HG02588 (cell line): ENCODE measurements around the gene AP4E1.
"Not testable (repeated sequence)": the region's sequence is repeated elsewhere in the genome, so short reads cannot be mapped to it uniquely, and the experiment has no call there.

Source experiments
- ATAC-seq: cut with Tn5 transposase; IDR thresholded peaks from one replicate; pipeline ENCODE4 v1.9.1; 2021; ENCODE audit warnings: mild to moderate bottlenecking, moderate library complexity; ENCODE audit not compliant: unreplicated experiment

AP4E1 gene

DNA sequence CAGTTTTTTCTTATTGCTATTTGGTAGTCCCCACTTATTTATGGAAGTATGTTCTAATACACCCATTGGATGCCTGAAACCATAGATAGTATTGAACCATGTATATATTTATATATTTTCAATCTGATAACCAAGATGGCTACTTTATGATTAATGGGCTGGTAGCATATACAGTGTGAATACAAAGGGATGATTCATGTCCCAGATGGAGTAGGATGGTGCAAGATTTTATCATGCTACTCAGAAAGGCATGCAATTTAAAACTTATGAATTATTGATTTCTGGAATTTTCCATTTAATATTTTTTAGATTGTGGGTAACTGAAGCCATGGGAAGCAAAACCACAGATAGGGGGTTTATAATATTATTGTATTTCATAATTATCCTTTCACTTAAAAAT lies 35.2 kb downstream of the AP4E1 start:
- no peak for ATAC-seq

DNA sequence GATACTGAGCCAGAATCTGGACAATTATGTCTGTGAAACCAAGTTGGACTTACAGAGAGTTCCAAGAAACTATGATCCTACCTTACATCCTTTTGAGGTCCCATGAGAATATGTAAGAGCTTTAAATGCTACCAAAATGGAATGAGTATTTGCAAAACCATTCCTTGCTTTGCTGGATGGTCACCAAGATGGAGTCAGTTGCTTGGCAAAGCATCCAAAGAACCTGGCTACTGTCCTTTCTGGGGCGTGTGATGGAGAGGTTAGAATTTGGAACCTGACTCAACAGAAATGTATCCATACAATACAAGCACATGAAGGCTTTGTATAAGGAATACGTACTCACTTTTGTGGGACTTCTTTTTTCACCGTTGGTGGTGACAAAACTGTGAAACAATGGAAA lies 36.2 kb downstream of the AP4E1 start:
- no peak for ATAC-seq

DNA sequence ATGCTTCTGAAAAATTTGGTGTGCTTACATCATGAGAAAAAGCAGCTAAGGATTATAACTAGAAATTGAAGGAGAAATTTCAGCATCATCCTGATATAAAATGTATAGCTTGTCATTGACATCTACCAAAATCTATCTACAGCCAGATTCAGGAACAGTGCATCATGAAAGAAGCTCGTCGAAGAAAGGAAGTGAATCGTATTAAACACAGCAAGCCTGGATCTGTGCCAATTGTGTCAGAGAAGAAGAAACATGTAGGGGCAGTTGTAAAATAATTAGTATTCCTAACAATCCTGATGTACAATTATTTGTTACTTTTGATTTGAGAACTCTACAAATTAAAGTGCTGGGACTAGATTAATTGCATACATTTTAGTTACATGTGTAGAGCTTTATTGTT lies 37.2 kb downstream of the AP4E1 start:
- ATAC-seq = no peak

DNA sequence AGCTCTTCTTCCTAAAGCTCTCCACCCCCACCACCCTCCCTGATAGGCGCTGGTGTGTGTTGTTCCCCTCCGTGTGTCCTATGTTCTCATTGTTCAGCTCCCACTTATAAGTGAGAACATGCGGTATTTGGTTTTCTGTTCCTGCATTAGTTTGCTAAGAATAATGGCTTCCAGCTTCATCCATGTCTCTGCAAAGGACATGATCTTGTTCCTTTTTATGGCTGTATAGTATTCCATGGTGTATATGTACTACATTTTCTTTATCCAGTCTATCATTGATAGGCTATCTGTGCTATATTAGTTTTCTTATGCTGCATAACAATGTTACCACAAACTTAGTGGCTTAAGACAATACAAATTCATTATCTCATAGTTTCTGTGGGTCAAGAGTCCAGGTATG lies 42.3 kb downstream of the AP4E1 start:
- ATAC-seq = not testable (repeated sequence)

DNA sequence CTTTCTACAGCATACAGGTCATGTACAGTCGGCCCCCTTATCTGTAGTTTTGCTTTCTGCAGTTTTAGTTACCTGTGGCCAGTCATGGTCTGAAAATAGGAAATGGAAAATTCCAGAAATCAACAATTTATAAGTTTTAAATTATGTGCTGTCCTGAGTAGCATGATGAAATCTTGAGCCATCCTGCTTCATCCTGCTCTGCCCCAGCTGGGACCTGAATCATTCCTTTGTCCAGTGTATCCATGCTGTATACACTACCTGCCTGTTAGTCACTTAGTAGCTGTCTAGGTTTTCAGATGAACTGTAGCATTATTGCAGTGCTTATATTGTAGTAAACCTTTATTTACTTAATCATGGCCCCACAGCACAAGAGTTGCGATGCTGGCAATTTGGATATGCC lies 44.8 kb downstream of the AP4E1 start:
- no peak for ATAC-seq

DNA sequence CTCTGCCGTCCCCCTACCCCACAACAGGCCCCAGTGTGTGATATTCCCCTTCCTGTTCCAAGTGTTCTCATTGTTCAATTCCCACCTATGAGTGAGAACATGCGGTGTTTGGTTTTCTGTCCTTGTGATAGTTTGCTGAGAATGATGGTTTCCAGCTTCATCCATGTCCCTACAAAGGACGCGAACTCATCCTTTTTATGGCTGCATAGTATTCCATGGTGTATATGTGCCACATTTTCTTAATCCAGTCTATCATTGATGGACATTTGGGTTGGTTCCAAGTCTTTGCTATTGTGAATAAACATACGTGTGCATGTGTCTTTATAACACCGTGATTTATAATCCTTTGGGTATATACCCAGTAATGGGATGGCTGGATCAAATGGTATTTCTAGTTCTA lies 46.4 kb downstream of the AP4E1 start:
- ATAC-seq = not testable (repeated sequence)

DNA sequence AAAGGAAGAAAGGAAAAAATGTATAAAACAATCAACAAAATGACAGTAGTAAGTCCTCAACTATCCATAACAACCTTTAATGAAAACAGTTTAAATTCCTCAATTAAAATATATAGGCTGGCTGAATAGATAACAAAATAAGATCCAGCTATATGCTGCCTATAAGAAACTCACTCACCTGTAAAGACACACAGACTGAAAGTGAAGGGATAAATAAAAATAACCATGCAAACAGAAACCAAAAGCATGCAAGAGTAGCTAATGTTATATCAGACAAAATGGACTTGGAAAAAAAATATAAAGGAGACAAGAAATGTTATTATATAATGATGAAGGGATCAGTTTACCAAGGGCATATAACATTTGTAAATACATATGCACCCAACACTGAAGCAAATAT lies 51.2 kb downstream of the AP4E1 start:
- ATAC-seq = no peak

DNA sequence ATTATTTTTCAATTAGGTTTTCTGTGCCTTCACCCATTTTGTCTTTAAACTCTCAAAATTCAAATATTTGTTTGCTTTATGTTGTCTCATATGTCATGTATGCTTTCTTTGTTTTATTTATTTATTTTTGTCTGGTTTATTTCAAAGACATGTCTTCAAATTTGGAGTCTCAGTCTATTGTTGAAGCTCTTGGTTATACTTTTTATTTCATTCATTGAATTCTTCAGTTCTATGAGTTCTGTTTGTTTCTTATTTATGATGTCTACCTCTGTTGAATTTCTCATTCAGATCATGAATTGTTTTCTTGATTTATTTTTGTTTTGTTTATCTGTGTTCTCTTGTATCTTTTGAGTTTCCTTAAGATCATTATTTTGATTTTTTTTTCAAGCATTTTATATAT lies 55.6 kb downstream of the AP4E1 start:
- ATAC-seq = no peak

DNA sequence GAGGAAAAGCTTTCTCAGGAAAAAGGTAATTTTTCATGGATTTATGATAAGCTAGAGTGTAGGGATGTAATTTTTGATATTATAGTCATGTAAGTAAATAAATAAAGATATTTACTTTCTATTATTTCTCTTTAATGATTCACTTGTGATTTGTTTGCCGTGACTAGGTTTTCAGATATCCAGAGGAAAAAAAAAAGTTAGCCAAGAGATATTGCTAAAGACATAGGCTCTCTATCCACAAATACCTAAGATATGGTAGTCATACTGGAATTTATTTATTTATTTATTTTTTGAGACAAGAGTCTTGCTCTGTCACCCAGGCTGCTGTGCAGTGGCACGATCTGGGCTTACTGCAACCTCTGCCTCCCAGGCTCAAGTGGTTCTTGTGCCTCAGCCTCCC lies 59.9 kb downstream of the AP4E1 start:
- ATAC-seq = no peak

DNA sequence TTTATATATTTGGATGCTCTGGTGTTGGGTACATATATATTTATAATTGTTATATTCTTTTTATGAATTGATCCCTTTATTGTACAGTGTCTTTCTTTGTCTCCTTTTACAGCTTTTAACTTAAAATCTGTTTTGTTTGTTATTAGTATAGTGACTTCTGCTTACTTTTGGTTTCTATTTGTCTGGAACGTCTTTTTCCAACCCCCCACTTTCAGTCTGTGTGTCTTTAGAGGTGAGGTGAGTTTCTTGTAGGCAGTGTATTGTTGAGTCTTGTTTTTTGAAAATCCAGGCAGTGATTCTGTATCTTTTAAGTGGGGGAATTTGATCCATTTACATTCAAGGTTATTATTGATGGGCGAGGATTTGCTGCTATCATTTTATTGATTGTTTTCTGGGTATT lies 62.0 kb downstream of the AP4E1 start:
- no peak for ATAC-seq

DNA sequence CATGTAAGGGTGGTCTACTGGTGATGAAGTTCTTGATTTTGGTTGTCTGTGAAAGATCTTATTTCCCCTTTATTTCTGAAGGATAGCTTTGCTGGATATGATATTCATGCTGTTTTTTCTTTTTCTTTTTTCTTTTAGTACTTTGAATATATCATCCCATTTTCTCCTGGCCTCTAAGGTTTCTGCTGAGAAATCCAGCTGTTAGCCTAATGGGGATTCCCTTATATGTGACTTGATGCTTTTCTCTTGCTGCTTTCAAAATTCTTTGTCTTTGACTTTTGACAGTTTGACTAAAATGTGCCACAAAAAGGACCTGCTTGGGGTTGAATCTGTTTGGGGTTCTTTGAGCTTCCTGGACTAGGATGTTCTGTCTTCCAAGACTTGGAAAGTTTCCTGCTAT lies 62.6 kb downstream of the AP4E1 start:
- ATAC-seq = no peak

DNA sequence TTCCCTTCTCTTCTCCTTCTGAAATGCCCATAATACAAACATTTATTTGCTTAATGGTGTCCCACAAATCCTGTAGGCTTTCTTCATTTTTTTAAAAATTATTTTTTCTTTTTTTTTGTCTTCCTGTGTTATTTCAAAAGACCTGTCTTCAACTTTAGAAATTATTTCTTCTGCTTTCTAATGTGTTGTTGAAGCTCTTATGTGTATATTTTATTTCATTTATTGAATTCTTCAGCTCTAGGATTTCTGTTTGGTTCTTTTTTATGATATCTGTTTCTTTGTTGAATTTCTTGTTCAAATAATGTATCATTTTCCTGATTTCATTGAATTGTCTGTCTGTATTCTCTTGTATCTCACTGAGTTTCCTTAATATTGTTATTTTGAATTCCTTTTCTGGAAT lies 63.1 kb downstream of the AP4E1 start:
- no peak for ATAC-seq

DNA sequence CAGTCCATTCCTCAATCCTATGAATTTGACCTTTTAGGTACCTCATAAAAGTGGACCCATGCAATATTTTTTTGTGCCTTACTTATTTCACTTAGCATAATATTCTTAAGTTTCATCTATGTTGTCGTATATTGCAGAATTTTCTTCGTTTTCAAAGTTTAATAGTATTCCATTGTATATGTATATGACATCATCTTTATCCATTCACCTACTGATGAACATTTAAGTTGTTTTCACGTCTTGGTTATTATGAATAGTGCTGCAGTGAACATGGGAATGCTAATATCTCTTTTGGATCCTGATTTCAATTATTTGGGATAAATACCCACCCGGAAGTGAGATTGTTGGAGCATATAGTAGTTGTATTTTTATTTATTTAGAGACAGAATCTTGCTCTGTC lies 65.1 kb downstream of the AP4E1 start:
- ATAC-seq = no peak

DNA sequence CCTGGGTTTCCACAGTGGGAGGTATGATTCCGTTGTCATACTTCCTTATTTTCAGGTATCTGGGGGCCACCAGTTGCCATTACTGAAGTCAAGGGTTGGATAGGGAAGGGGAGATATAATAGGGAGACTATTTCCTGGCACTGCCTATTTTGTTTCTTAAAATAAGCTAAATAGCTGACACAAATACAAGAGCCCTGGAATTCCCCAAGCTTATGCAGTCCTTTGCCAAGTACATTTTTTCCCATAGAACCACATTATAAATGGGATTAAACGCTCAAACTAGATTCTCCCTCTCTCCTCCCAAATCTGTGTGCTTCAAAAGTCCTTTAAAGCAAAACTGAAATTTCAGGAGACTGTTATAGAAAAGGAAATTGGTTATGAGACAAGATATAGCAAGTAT lies 68.7 kb downstream of the AP4E1 start:
- no peak for ATAC-seq

DNA sequence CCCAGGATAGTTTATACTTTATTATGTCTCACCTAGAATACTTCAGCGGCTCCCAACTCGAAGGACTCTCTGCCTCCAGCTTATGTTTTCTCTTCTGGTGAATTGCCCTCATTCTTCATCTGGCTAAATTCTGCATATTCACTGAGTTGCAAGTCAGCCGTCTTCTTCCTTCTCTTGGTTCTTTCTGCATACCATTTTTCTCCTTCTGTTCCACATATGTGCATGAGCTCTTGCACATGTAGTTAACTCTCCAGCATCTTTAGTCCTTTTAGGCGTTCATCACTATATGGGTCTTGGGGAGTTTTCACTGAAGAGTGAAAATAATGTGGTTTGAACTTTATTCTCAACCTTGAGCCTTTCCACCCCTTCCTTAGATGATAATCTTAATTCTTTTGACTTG lies 70.1 kb downstream of the AP4E1 start:
- no peak for ATAC-seq

DNA sequence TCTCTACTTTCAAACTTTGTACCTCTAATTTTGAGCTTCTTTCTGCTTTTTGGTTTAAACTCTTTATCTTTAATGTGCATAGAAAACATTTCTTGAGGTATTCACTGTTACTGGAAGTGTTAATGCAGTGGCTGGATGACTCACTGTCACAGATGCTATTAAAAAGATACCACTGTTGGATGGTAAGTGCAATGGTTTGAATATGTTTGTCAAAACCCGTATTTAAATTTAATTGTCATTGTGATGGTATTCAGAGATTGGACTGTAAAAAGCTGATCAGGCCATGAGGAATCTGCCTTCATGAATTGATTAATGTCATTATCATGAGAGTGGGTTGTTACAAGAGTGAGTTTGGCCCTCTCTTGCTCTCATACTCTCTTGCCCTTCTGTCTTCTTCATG lies 70.6 kb downstream of the AP4E1 start:
- ATAC-seq = no peak

DNA sequence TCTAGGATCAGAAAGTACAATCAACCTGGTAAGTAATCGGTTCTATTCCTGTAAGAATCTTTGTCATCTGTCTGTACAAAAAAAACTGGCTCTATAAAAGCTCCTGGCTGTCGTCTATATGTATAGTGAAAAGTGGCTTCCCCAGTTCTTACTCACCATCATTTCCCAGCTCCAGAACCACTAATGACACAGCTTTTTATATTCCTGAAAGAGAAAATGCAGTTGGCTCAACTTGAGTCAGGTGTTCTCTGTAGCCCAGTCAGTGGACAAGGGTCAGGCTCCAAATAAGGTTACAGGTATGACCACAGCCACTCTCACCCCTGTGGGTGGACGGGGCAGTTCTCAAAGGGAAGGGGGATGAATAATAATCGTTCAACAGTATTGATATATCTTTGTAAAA lies 85.1 kb downstream of the AP4E1 start:
- no peak for ATAC-seq

DNA sequence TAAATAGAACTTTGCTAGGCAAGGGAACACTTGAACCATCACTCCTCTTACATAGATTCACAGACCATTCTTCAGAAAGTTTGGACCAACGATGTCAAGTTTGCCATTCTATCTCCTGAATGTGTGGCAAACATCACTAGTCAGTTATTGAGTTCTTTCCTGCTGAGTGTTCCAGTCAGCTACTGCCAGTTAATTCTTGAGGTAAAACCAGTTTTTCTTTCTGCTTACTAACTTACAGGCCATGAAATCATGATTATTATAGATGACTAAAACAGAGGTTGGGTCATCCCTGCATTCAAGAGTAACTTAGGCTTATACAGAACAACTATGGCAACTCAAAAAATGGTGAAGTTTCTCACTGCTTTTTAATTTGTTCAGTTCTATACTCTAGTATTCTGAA lies 88.2 kb downstream of the AP4E1 start:
- ATAC-seq = no peak

DNA sequence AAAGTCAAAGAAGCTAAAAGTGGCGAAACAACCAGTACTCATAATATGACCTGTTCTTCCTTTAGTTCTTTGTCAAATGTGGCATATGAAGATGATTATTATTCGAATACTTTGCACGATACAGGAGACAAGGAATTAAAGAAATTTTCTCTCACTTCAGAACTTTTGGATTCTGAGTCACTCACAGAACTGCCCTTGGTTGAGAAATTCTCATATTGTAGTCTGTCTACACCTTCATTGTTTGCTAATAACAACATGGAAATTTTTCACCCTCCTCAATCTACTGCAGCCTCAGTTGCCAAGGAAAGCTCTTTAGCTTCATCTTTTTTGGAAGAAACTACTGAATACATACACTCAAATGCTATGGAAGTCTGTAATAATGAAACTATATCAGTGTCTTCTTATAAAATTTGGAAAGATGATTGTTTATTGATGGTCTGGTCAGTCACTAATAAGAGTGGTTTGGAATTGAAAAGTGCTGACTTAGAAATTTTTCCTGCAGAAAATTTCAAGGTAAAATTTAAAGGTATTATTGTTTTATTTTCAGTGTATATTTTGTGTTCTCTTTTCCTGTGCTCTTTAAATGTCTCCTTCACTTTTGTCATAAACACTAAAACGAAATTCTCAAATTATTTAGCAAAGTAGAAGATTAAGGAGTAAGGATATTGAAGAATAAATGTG lies 89.0 kb downstream of the AP4E1 start:
- no peak for ATAC-seq

DNA sequence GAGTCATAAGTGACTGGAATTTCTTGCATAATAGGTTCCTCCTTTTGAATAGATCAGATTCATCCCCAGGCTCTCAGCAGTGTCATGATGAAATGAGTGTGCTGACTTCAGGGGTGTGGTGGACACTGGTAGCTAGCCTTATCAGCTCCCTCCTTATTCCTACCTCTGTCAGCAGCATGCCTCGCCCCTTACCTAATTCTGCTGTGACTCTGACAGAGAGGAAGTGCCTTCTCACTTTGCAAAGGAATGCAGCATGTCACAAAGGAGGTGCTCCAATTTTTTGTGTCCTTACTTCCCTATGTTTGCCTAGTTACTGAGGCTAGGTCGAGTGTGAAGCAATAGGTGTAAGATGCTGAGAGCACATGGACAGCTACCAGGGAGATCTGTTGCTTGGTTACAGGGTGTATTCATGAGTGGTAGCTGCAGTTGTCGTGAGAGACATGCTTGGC lies 95.6 kb downstream of the AP4E1 start:
- ATAC-seq = no peak

DNA sequence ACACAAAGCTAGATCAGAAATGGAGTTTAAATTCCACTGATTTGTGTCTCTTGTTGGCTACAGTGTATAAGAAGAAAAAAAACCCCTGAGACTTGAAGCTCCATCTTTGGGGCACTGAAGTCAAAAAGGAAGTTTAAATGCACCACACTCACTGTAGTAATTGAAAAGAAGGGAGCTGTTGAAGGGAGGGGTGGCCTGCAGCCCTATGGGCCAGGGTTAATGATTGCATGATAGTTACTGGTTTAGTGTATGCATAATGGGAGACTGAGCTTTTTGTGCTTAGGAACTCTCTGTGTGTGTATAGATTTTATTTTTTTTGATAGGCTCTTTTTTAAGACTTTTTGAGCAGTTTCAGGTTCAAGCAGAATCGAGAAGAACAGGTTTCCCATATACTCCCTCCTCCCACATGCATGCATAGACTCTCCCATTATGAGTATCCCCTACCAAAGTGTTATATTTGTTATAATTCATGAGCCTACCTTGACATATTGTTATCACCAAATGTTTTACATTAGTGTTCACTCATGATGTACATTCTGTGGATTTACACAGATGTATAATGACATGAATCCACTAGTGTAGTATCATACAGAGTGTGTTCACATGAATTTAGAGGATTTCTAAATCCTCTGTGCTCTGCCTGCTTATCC lies 98.0 kb downstream of the AP4E1 start:
- ATAC-seq = no peak

DNA sequence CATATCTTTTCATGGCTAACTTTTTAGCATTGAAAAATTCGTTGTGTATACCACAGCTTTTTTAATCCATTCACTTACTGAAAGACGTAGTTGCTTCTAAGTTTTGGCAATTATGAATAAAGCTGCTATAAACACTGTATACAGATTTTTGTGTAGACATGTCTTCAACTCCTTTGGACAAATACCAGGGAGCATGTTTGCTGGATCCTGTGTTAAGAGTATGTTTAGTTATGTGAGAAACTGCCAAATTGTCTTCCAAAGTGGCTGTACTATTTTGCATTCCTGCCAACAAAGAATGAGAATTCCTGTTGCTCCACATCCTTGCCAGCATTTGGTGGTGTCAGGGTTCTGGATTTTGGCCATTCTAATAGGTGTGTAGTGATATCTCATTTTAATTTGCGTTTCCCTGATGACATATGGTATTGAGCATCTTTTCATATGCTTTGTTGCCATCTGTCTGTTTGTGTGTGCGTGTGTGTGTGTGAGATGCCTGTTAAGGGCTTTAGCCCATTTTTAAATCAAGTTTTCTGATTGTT lies 98.7 kb downstream of the AP4E1 start:
- ATAC-seq = no peak

DNA sequence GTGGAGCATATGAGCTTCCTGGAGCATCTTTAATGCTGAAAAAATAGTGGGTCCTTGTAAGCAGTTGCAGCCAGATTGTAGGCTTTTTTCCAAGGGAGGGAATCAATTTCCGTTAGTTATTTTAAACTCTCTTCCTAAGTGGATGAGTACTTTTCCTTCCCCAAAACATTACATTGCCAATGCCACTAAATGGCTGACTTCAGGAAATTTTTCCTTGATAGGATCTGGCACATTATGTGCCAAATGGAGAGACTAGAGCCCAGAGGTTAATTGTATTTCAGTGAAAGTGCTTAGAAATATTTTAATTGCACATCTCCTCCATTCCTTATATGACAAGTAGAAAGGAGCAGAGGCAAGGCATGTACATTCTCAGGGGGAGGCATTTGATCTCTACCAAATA lies 102.7 kb downstream of the AP4E1 start:
- ATAC-seq = no peak
